ENCODE measurements around the gene EXOC3L4. TPM values are rescaled to one million over a fixed set of nuclear protein-coding genes. Genes with fewer than 3 reads are reported as not detected.

Gene EXOC3L4
- total and polyA plus RNA-seq, 2 donors: 16.0 to 83.7 TPM

- Histone ChIP-seq H3K27ac (ENCODE audit: low read depth in 1 of 2, low read length in 1 of 2) (no peak overlapping the region), H3K9me3 (ENCODE audit: control insufficient read depth in 2 of 2, insufficient read depth in 1 of 2, low read length in 1 of 2) (peaks cover 0 to 4% of the 10 kb centered on the region in 2 donors)
- DNase-seq (ENCODE audit: low read depth in 6 of 9, low spot score in 9 of 9): no peak
Measured at GRCh38 chr14:103101257-103101962, 6.9 kb downstream of the EXOC3L4 start.

GRCh38 chr14:103101963-103102688 lies 7.6 kb downstream of the EXOC3L4 start:
- H3K27ac ChIP-seq (ENCODE audit: low read depth in 1 of 2, low read length in 1 of 2): no peak overlapping the region
- H3K4me3 ChIP-seq (ENCODE audit: low read length in 2 of 2): no peak overlapping the region
- peaks cover 12 to 30% of the 10 kb centered on the region in 2 donors for H3K4me1 ChIP-seq (ENCODE audit: control insufficient read depth in 2 of 2, insufficient read depth in 2 of 2, low read length in 2 of 2)
- H3K27me3 ChIP-seq (ENCODE audit: control insufficient read depth in 2 of 2, insufficient read depth in 1 of 2, low read length in 1 of 2): peaks cover 42 to 80% of the 10 kb centered on the region in 2 donors
- no peak for DNase-seq (ENCODE audit: low read depth in 6 of 9, low spot score in 9 of 9)
- H3K9me3 ChIP-seq (ENCODE audit: control insufficient read depth in 2 of 2, insufficient read depth in 1 of 2, low read length in 1 of 2): peaks cover 0 to 4% of the 10 kb centered on the region in 2 donors
- WGBS: 33% methylated on average over 85 of the region's 85 CpGs
- no peaks in the 10 kb centered on the region for H3K36me3 ChIP-seq (ENCODE audit: control insufficient read depth in 2 of 2, insufficient read depth in 2 of 2, low read length in 1 of 2)

More at GRCh38 chr14:103101257-103101962, 6.9 kb downstream of the EXOC3L4 start:
- no peaks in the 10 kb centered on the region for H3K36me3 ChIP-seq (ENCODE audit: control insufficient read depth in 2 of 2, insufficient read depth in 2 of 2, low read length in 1 of 2)
- WGBS: 95% methylated on average over 11 of the region's 11 CpGs
- no peak overlapping the region for H3K4me3 ChIP-seq (ENCODE audit: low read length in 2 of 2)
- peaks cover 42 to 80% of the 10 kb centered on the region in 2 donors for H3K27me3 ChIP-seq (ENCODE audit: control insufficient read depth in 2 of 2, insufficient read depth in 1 of 2, low read length in 1 of 2)
- H3K4me1 ChIP-seq (ENCODE audit: control insufficient read depth in 2 of 2, insufficient read depth in 2 of 2, low read length in 2 of 2): peaks cover 12 to 29% of the 10 kb centered on the region in 2 donors

- 44% methylated on average over 39 of the region's 39 CpGs for WGBS
- Histone ChIP-seq H3K27ac (ENCODE audit: low read depth in 1 of 2, low read length in 1 of 2) (no peak overlapping the region), H3K27me3 (ENCODE audit: control insufficient read depth in 2 of 2, insufficient read depth in 1 of 2, low read length in 1 of 2) (peaks cover 42 to 73% of the 10 kb centered on the region in 2 donors), H3K9me3 (ENCODE audit: control insufficient read depth in 2 of 2, insufficient read depth in 1 of 2, low read length in 1 of 2) (peaks cover 0 to 10% of the 10 kb centered on the region in 2 donors), H3K4me1 (ENCODE audit: control insufficient read depth in 2 of 2, insufficient read depth in 2 of 2, low read length in 2 of 2) (peaks cover 12 to 30% of the 10 kb centered on the region in 2 donors), H3K4me3 (ENCODE audit: low read length in 2 of 2) (no peak overlapping the region), H3K36me3 (ENCODE audit: control insufficient read depth in 2 of 2, insufficient read depth in 2 of 2, low read length in 1 of 2) (no peaks in the 10 kb centered on the region)
- no peak for DNase-seq (ENCODE audit: low read depth in 6 of 9, low spot score in 9 of 9)
Measured at GRCh38 chr14:103102689-103103260, 8.2 kb downstream of the EXOC3L4 start.

GRCh38 chr14:103103461-103104388 lies 9.2 kb downstream of the EXOC3L4 start:
- 15% methylated on average over 68 of the region's 68 CpGs for whole genome bisulfite sequencing

GRCh38 chr14:103104389-103104653 lies 9.8 kb downstream of the EXOC3L4 start:
- Histone ChIP-seq H3K4me1 (ENCODE audit: control insufficient read depth in 2 of 2, insufficient read depth in 2 of 2, low read length in 2 of 2) (peaks cover 12 to 39% of the 10 kb centered on the region in 2 donors), H3K4me3 (ENCODE audit: low read length in 2 of 2) (no peak overlapping the region), H3K36me3 (ENCODE audit: control insufficient read depth in 2 of 2, insufficient read depth in 2 of 2, low read length in 1 of 2) (no peaks in the 10 kb centered on the region), H3K27me3 (ENCODE audit: control insufficient read depth in 2 of 2, insufficient read depth in 1 of 2, low read length in 1 of 2) (peaks cover 42 to 72% of the 10 kb centered on the region in 2 donors), H3K9me3 (ENCODE audit: control insufficient read depth in 2 of 2, insufficient read depth in 1 of 2, low read length in 1 of 2) (peaks cover 0 to 13% of the 10 kb centered on the region in 2 donors), H3K27ac (ENCODE audit: low read depth in 1 of 2, low read length in 1 of 2) (no peak overlapping the region)
- no peak for DNase-seq (ENCODE audit: low read depth in 6 of 9, low spot score in 9 of 9)
- 14% methylated on average over 20 of the region's 20 CpGs for WGBS

More at GRCh38 chr14:103103461-103104388, 9.2 kb downstream of the EXOC3L4 start:
- H3K9me3 ChIP-seq (ENCODE audit: control insufficient read depth in 2 of 2, insufficient read depth in 1 of 2, low read length in 1 of 2): peaks cover 0 to 13% of the 10 kb centered on the region in 2 donors
- H3K36me3 ChIP-seq (ENCODE audit: control insufficient read depth in 2 of 2, insufficient read depth in 2 of 2, low read length in 1 of 2): no peaks in the 10 kb centered on the region
- peaks cover 12 to 38% of the 10 kb centered on the region in 2 donors for H3K4me1 ChIP-seq (ENCODE audit: control insufficient read depth in 2 of 2, insufficient read depth in 2 of 2, low read length in 2 of 2)
- peaks cover 42 to 74% of the 10 kb centered on the region in 2 donors for H3K27me3 ChIP-seq (ENCODE audit: control insufficient read depth in 2 of 2, insufficient read depth in 1 of 2, low read length in 1 of 2)
- H3K27ac ChIP-seq (ENCODE audit: low read depth in 1 of 2, low read length in 1 of 2): no peak overlapping the region
- no peak for DNase-seq (ENCODE audit: low read depth in 6 of 9, low spot score in 9 of 9)
- H3K4me3 ChIP-seq (ENCODE audit: low read length in 2 of 2): no peak overlapping the region

GRCh38 chr14:103104654-103105452 lies 10.3 kb downstream of the EXOC3L4 start:
- Histone ChIP-seq H3K27me3 (ENCODE audit: control insufficient read depth in 2 of 2, insufficient read depth in 1 of 2, low read length in 1 of 2) (peaks cover 42 to 70% of the 10 kb centered on the region in 2 donors), H3K4me1 (ENCODE audit: control insufficient read depth in 2 of 2, insufficient read depth in 2 of 2, low read length in 2 of 2) (peaks cover 12 to 42% of the 10 kb centered on the region in 2 donors), H3K27ac (ENCODE audit: low read depth in 1 of 2, low read length in 1 of 2) (no peak overlapping the region), H3K36me3 (ENCODE audit: control insufficient read depth in 2 of 2, insufficient read depth in 2 of 2, low read length in 1 of 2) (no peaks in the 10 kb centered on the region), H3K9me3 (ENCODE audit: control insufficient read depth in 2 of 2, insufficient read depth in 1 of 2, low read length in 1 of 2) (peaks cover 0 to 13% of the 10 kb centered on the region in 2 donors), H3K4me3 (ENCODE audit: low read length in 2 of 2) (no peak overlapping the region)
- 9% methylated on average over 59 of the region's 59 CpGs for WGBS
- peak in 5 of 9 donors; percentile 49 to 71 (median 61) for DNase-seq (ENCODE audit: low read depth in 6 of 9, low spot score in 9 of 9)

GRCh38 chr14:103105580-103106150 lies 11.1 kb downstream of the EXOC3L4 start:
- peaks cover 0 to 13% of the 10 kb centered on the region in 2 donors for H3K9me3 ChIP-seq (ENCODE audit: control insufficient read depth in 2 of 2, insufficient read depth in 1 of 2, low read length in 1 of 2)
- H3K27ac ChIP-seq (ENCODE audit: low read depth in 1 of 2, low read length in 1 of 2): peak overlapping the region; percentile 8 to 17
- H3K36me3 ChIP-seq (ENCODE audit: control insufficient read depth in 2 of 2, insufficient read depth in 2 of 2, low read length in 1 of 2): no peaks in the 10 kb centered on the region
- no peak overlapping the region for H3K4me3 ChIP-seq (ENCODE audit: low read length in 2 of 2)
- DNase-seq (ENCODE audit: low read depth in 6 of 9, low spot score in 9 of 9): peak in 5 of 9 donors; percentile 36 to 80 (median 53)
- H3K4me1 ChIP-seq (ENCODE audit: control insufficient read depth in 2 of 2, insufficient read depth in 2 of 2, low read length in 2 of 2): peaks cover 18 to 50% of the 10 kb centered on the region in 2 donors
- 8% methylated on average over 9 of the region's 9 CpGs for WGBS
- peaks cover 40 to 62% of the 10 kb centered on the region in 2 donors for H3K27me3 ChIP-seq (ENCODE audit: control insufficient read depth in 2 of 2, insufficient read depth in 1 of 2, low read length in 1 of 2)

GRCh38 chr14:103107455-103107854 lies 12.9 kb downstream of the EXOC3L4 start:
- WGBS: 98% methylated on average over 23 of the region's 23 CpGs
- peaks cover 24 to 44% of the 10 kb centered on the region in 2 donors for H3K27me3 ChIP-seq (ENCODE audit: control insufficient read depth in 2 of 2, insufficient read depth in 1 of 2, low read length in 1 of 2)
- H3K36me3 ChIP-seq (ENCODE audit: control insufficient read depth in 2 of 2, insufficient read depth in 2 of 2, low read length in 1 of 2): no peaks in the 10 kb centered on the region
- no peak overlapping the region for H3K4me3 ChIP-seq (ENCODE audit: low read length in 2 of 2)
- DNase-seq (ENCODE audit: low read depth in 6 of 9, low spot score in 9 of 9): no peak
- peaks cover 35 to 68% of the 10 kb centered on the region in 2 donors for H3K4me1 ChIP-seq (ENCODE audit: control insufficient read depth in 2 of 2, insufficient read depth in 2 of 2, low read length in 2 of 2)
- H3K27ac ChIP-seq (ENCODE audit: low read depth in 1 of 2, low read length in 1 of 2): no peak overlapping the region
- H3K9me3 ChIP-seq (ENCODE audit: control insufficient read depth in 2 of 2, insufficient read depth in 1 of 2, low read length in 1 of 2): peaks cover 0 to 13% of the 10 kb centered on the region in 2 donors
